ENCODE measurements around the gene PHF19. TPM values are rescaled to one million over a fixed set of nuclear protein-coding genes. Genes with fewer than 3 reads are reported as not detected.
A peak's percentile ranks its signal among the peaks of the same experiment; 100 is the strongest.

The PHF19 gene
- total RNA-seq: 10 to 100 TPM; 11.5 to 22.1 (median 17.8) TPM

DNA sequence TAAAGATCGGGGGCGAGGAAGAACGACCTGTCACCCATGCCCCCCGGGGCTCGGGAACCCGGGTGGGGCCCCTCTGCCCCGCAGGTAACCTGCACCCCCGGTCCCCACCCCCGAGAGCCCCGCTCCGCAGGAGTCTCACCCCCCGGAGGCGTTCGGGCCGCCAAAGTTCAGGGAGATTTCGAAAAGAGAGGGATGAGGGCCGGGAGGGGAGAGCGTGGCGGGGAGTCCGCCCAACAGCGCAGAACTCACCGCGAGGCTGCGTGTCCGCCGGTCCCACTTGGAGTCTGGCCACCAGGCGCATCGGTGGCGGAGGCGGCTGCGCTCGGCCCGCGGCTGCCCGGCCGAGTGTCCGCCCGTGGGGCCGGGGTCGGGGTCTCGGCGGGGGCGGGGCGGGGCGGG is at the start of gene PHF19:
PHF19 (minus strand) TSS at position 347 of the 399 bp plus-strand sequence. CDS start 2,447 bp downstream, outside the sequence.
- no peak for DNase-seq (ENCODE audit: low spot score in 2 of 2)
- TF ChIP-seq, protein P1, sequence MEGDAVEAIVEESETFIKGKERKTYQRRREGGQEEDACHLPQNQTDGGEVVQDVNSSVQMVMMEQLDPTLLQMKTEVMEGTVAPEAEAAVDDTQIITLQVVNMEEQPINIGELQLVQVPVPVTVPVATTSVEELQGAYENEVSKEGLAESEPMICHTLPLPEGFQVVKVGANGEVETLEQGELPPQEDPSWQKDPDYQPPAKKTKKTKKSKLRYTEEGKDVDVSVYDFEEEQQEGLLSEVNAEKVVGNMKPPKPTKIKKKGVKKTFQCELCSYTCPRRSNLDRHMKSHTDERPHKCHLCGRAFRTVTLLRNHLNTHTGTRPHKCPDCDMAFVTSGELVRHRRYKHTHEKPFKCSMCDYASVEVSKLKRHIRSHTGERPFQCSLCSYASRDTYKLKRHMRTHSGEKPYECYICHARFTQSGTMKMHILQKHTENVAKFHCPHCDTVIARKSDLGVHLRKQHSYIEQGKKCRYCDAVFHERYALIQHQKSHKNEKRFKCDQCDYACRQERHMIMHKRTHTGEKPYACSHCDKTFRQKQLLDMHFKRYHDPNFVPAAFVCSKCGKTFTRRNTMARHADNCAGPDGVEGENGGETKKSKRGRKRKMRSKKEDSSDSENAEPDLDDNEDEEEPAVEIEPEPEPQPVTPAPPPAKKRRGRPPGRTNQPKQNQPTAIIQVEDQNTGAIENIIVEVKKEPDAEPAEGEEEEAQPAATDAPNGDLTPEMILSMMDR (IDR thresholded peaks at IDR 0.05): no peak
- TF ChIP-seq POLR2A (IDR thresholded peaks at IDR 0.05): no peak
- WGBS, 2 donors: 1% methylated on average over 8 to 44 of the region's 45 CpGs
- H3K4me3 ChIP-seq (ENCODE audit: low read depth, poor library complexity, severe bottlenecking): peak within 1 kb of the TSS; percentile 77
- intact Hi-C loops (cut with DNase I; ENCODE audit: low total_unique reads): no loop called here

DNA sequence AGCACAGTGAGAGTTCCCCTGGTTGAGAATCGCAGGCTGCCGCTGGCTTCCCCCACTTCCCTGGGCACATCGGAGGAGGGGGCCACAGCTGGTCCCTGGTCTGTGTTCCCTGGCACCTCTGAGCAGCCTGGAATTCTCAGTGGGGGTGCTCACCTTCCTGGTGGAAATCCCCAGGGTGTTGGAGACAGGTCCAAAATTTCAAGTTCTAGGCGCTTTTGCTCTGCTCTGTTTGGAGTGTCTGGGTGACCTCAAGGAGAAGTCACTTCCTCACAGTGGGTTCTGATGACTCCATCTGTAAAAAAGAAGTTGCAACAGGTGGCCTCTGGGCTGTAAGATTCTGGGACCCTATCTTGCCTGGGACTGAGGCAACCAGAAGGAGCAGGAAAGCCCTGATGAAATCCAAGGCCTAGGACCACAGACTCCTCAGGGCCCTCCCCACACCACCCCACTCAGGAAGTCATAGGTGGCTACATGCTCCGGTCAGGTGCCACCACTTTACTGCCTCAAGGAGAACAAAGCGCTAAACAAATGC is 49.5 kb upstream of the PHF19 start, which contains the start of gene TRAF1:
TRAF1 (minus strand) TSS at position 400 of the 532 bp plus-strand sequence. CDS start 721 bp downstream, outside the sequence.
- 89% methylated on average over 6 of the region's 6 CpGs for WGBS, 2 donors
- TF ChIP-seq POLR2A (IDR thresholded peaks at IDR 0.05): no peak
- no peak for DNase-seq (ENCODE audit: low spot score in 2 of 2)
- intact Hi-C loops (cut with DNase I; ENCODE audit: low total_unique reads): no loop called here
- no peak within 1 kb of the TSS for H3K4me3 ChIP-seq (ENCODE audit: low read depth, poor library complexity, severe bottlenecking)

DNA sequence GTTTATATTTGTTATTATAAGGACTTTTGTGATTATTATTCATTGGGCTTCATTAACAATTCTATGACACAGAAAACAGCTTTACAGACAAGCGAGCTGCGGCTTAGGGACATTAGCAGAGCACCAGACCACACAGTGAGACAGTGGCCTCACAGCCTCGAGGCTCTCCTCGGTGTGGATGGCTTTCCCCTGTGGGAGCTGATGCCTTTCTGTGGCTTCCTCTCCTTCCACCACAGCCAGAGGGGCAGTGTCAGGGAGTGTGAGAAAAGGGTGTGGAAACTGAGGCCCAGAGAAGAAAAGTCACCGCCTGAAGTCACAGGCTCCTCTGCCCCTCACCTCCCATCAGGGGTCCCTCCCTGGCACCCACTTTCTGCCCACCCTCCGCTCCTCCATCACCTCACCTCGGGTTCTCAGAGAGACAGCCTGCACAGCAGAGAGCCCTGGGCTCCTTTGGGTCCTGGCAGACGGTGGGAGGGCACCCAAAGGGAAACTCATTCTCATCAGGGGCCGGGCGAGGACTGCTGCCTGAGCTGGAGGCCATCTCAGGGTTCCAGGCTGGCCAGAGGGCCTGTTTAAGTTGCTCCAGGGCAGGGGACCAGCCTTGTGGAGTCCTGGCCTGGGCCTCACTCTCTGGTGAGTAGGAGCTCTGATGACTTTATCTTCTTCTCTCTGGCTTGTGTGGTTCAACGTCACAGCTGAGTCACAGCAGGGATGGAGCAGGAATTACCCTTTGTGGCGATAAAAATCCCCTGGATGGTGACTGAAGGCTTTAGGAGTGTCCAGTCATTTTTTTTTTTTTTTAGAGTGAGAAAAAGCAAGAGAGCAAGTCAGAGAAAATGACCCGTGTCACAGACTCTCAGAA is 48.8 kb upstream of the PHF19 start:
- intact Hi-C loops (cut with DNase I; ENCODE audit: low total_unique reads): no loop called here
- WGBS, 2 donors: 67 to 68% methylated on average over 13 of the region's 13 CpGs
- DNase-seq (ENCODE audit: low spot score in 2 of 2): no peak
- no peak overlapping the region for H3K4me3 ChIP-seq (ENCODE audit: low read depth, poor library complexity, severe bottlenecking)
- TF ChIP-seq, protein P1 (IDR thresholded peaks at IDR 0.05): no peak
- no peak for TF ChIP-seq POLR2A (IDR thresholded peaks at IDR 0.05)

DNA sequence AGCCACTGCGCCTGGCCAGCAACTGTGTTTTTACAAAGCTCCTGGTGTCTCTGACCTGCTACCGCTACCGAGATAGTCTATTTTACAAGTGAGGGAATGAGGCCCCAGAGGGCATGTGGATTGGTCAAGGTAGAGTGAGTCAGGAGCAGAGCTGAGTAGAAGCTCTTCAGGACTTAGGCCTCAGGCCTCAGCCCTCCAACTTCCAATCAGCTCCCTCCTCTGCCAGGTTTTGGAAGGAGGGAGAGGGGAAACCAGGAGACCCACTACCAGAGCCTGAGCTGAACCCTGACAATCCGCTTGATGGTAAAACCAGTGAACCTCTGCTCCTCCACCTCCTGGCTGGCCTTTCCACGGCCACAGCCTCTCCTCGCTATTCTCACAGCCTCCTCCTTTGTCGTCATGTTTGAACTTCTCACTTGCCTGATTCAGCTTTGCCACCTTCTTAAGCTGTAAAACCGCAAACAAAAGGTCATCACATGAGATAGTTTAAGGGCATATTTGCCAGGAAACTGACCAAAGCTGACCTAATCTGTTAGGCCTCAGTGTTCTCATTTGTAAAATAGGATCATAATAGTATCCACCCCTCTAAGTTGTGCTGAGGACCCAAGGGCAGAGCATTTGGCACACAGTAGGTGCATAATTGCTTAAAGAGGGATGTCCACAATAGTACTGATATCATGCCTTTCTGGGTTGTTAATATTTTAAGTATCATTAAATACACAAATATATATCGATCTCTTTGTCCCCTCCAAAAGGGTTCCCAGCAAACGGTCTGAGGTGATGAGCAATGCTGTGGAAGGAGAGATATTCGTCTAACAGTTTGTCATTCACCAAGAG is 47.9 kb upstream of the PHF19 start:
- intact Hi-C loops (cut with DNase I; ENCODE audit: low total_unique reads): no loop called here
- WGBS, 2 donors: 80 to 82% methylated on average over 11 of the region's 11 CpGs
- no peak for TF ChIP-seq POLR2A (IDR thresholded peaks at IDR 0.05)
- TF ChIP-seq, protein P1 (IDR thresholded peaks at IDR 0.05): no peak
- H3K4me3 ChIP-seq (ENCODE audit: low read depth, poor library complexity, severe bottlenecking): no peak overlapping the region
- DNase-seq (ENCODE audit: low spot score in 2 of 2): no peak

DNA sequence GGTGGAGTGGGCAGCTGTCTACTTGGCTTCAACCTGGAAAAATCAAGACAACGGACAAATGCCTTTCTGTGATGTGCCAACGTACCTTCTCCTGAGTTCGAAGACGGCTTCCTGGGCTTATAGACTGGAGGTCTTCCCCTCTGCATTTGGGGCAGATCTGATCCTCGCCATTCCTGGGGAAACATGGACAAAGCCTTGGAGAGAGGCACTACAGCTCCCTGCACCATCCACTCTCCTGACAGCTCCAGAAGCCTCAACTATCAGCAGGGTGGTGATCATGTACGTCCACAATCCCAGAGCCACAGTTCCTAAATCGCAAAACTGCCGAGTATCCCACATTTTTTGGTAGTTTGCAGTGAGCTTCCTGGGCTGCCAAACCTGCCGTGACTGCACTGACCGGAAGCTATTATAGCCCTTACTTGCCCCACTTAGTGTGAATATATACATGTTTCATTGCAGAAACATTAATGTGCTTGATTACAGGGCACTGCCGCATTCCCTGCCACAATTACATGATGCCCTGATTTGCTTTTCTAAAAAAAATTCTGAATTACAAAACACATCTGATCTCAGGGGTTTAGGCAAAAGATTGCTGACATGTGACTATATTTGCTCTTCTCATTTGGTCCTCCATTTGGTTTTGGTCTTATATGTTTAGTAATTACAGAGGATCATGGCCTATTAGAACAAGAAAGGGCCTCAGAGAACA is 46.8 kb upstream of the PHF19 start:
- 87 to 90% methylated on average over 11 of the region's 11 CpGs for WGBS, 2 donors
- no peak for TF ChIP-seq POLR2A (IDR thresholded peaks at IDR 0.05)
- TF ChIP-seq, protein P1 (IDR thresholded peaks at IDR 0.05): no peak
- intact Hi-C loops (cut with DNase I; ENCODE audit: low total_unique reads): no loop called here
- DNase-seq (ENCODE audit: low spot score in 2 of 2): no peak
- H3K4me3 ChIP-seq (ENCODE audit: low read depth, poor library complexity, severe bottlenecking): no peak overlapping the region

Data from lower leg skin (tissue), 4 donors.